GM12878 (cell line): ENCODE data around the gene CCND2. TPM values are rescaled to one million over a fixed set of nuclear protein-coding genes. Genes with fewer than 3 reads are reported as not detected.

Source experiments
- BCL11A ChIP-seq: IDR thresholded peaks from 2 replicates; pipeline ENCODE4 v1.6.1; 2011; ENCODE audit warnings: low read depth, low read length
- CREM ChIP-seq: IDR thresholded peaks from 2 replicates; pipeline ENCODE4 v1.6.1; 2014; ENCODE audit warnings: antibody characterized with exemption, low read depth
- CUX1 ChIP-seq: IDR thresholded peaks from 2 replicates; pipeline ENCODE4 v1.6.1; 2012; ENCODE audit warnings: improper control_type of control experiment, low read depth, low read length; ENCODE audit not compliant: insufficient replicate concordance
- E2F4 ChIP-seq: IDR thresholded peaks from 2 replicates; pipeline ENCODE4 v1.6.1; 2012; ENCODE audit warnings: low read depth, low read length, improper control_type of control experiment
- ESRRA ChIP-seq: IDR thresholded peaks from 2 replicates; pipeline ENCODE4 v1.6.1; 2012; ENCODE audit warnings: mild to moderate bottlenecking, low read length, improper control_type of control experiment
- FOXK2 ChIP-seq: fragments of 450-650 bp; IDR thresholded peaks from 2 replicates; pipeline ENCODE4 v1.6.1; 2017; ENCODE audit warnings: mild to moderate bottlenecking, moderate library complexity
- MLLT1 ChIP-seq: fragments of 450-650 bp; IDR thresholded peaks from 2 replicates; pipeline ENCODE4 v1.6.1; 2016; ENCODE audit warnings: mild to moderate bottlenecking
- NR2F1 ChIP-seq: fragments of 450-650 bp; conservative IDR thresholded peaks from 2 replicates; pipeline ENCODE4 v1.6.1; 2017; ENCODE audit warnings: mild to moderate bottlenecking
- PBX3 ChIP-seq: IDR thresholded peaks from 2 replicates; pipeline ENCODE4 v1.6.1; 2011; ENCODE audit warnings: mild to moderate bottlenecking, low read depth, low read length, moderate library complexity; ENCODE audit not compliant: insufficient replicate concordance
- POU2F2 ChIP-seq: IDR thresholded peaks from 3 replicates; pipeline ENCODE4 v1.6.1; 2011; ENCODE audit warnings: low read depth, mild to moderate bottlenecking, low read length, borderline replicate concordance
- RAD51 ChIP-seq: fragments of 450-650 bp; IDR thresholded peaks from 2 replicates; pipeline ENCODE4 v1.6.1; 2016; ENCODE audit warnings: moderate library complexity, mild to moderate bottlenecking, inconsistent platforms
- RBBP5 ChIP-seq: fragments of 200-600 bp; sonication (generic); conservative IDR thresholded peaks from 2 replicates; pipeline ENCODE4 v1.6.1; 2016
- ZNF207 ChIP-seq: fragments of 450-650 bp; IDR thresholded peaks from 2 replicates; pipeline ENCODE4 v1.6.1; 2014; ENCODE audit warnings: antibody characterized with exemption, mild to moderate bottlenecking, borderline replicate concordance
- ZNF384 ChIP-seq: IDR thresholded peaks from 2 replicates; pipeline ENCODE4 v1.6.1; 2012; ENCODE audit warnings: low read depth, mild to moderate bottlenecking, low read length, improper control_type of control experiment, borderline replicate concordance
- ZNF687 ChIP-seq: fragments of 450-650 bp; IDR thresholded peaks from 2 replicates; pipeline ENCODE4 v1.6.1; 2017; ENCODE audit warnings: mild to moderate bottlenecking, moderate library complexity
- polyA plus RNA-seq, 11 experiments: library from polyadenylated mRNA; depleted of rRNA in 4 of 11; unstranded in 6 of 11; stranded (reverse) in 5 of 11; fragments of >200 nt; fragmentation: Nextera tagmentation in 4 of 11; fragmentation: Illumina TruSeq in 1 of 11; extraction: Ambion mirVana in 4 of 11; extraction: Trizol in 1 of 11; gene quantifications; 1 replicate in 1 of 11; 2 replicates in 10 of 11; pipeline versions ENCODE4 v1.2.1 to v1.2.3, GENCODE V29; 2011 to 2016; ENCODE audit warnings: inconsistent platforms in 2 of 11, missing spikeins in 2 of 11, low read depth in 1 of 11
- total RNA-seq, 4 experiments: library from RNA; depleted of rRNA in 3 of 4; stranded (reverse); fragments of >200 nt in 3 of 4; fragmentation: Illumina TruSeq in 1 of 4; extraction: Trizol in 1 of 4; gene quantifications; 2 replicates each; pipeline versions ENCODE4 v1.2.1 to v1.2.3, GENCODE V29; 2013 to 2021

The CCND2 gene
- total and polyA plus RNA-seq, 10 of the 15 experiments (the other 5 are each of a cell fraction or from before 2014, with no cell fraction given): 30.1 to 263 (median 152) TPM

- TF ChIP-seq CUX1: no peak
- TF ChIP-seq FOXK2: no peak
- TF ChIP-seq ZNF687: peak; percentile 84; the same call in 1 of the 2 replicates
- no peak for TF ChIP-seq E2F4
- TF ChIP-seq ZNF207: 0 out of 2 replicates have a peak, but pooled peaks have one; percentile 53
- TF ChIP-seq MLLT1: peak; percentile 76
- TF ChIP-seq ESRRA: no peak
- peak; percentile 63; the same call in 1 of the 2 replicates for TF ChIP-seq NR2F1
- no peak for TF ChIP-seq RAD51
- no peak for TF ChIP-seq ZNF384
- no peak for TF ChIP-seq PBX3
- TF ChIP-seq CREM: no peak
- TF ChIP-seq POU2F2: peak; percentile 65; the same call in 1 of the 3 replicates
- no peak for TF ChIP-seq RBBP5
- no peak for TF ChIP-seq BCL11A
These were observed 3.1 kb downstream of the CCND2 start (continued) for GRCh38 chr12:4276524-4277204.
